H9 (cell line): ENCODE measurements around the gene DDX51. TPM values are rescaled to one million over a fixed set of nuclear protein-coding genes. Genes with fewer than 3 reads are reported as not detected.

Experiments used
- DNase-seq: peaks from one replicate; pipeline ENCODE4 v3.0.0-alpha.2; 2017
- H2AFZ ChIP-seq: one replicate; pipeline ENCODE4 v1.6.1; 2013; ENCODE audit warnings: mild to moderate bottlenecking, low read length, control low read depth, moderate library complexity
- H2AK5ac ChIP-seq: 2 replicates; pipeline ENCODE4 v1.6.1; 2013; ENCODE audit warnings: low read length, control low read depth, mixed read lengths; ENCODE audit not compliant: insufficient read length
- H2BK120ac ChIP-seq: one replicate; pipeline ENCODE4 v1.6.1; 2013; ENCODE audit warnings: low read depth, mild to moderate bottlenecking, low read length, control low read depth, inconsistent platforms; ENCODE audit not compliant: poor library complexity, severe bottlenecking
- H2BK12ac ChIP-seq: 2 replicates; pipeline ENCODE4 v1.6.1; 2013; ENCODE audit warnings: low read length, control low read depth, mixed read lengths, low read depth; ENCODE audit not compliant: insufficient read length
- H2BK15ac ChIP-seq: 2 replicates; pipeline ENCODE4 v1.6.1; 2013; ENCODE audit warnings: low read depth, low read length, control low read depth
- H2BK20ac ChIP-seq: one replicate; pipeline ENCODE4 v1.6.1; 2013; ENCODE audit warnings: low read depth, mild to moderate bottlenecking, low read length, control low read depth, inconsistent platforms; ENCODE audit not compliant: poor library complexity, severe bottlenecking
- H2BK5ac ChIP-seq: 2 replicates; pipeline ENCODE4 v1.6.1; 2013; ENCODE audit warnings: low read length, control low read depth, mixed read lengths; ENCODE audit not compliant: insufficient read length
- H3K14ac ChIP-seq: 2 replicates; pipeline ENCODE4 v1.6.1; 2013; ENCODE audit warnings: low read length, control low read depth; ENCODE audit not compliant: insufficient read depth
- H3K18ac ChIP-seq: 2 replicates; pipeline ENCODE4 v1.6.1; 2013; ENCODE audit warnings: low read depth, mild to moderate bottlenecking, mixed read lengths, low read length, control low read depth; ENCODE audit not compliant: insufficient read length
- H3K23ac ChIP-seq: 2 replicates; pipeline ENCODE4 v1.6.1; 2013; ENCODE audit warnings: low read length, control low read depth, mixed read lengths, low read depth; ENCODE audit not compliant: insufficient read length
- H3K23me2 ChIP-seq: 2 replicates; pipeline ENCODE4 v1.6.1; 2013; ENCODE audit warnings: low read depth, mild to moderate bottlenecking, mixed read lengths, low read length, control low read depth; ENCODE audit not compliant: insufficient read length, poor library complexity, severe bottlenecking
- H3K27ac ChIP-seq: 2 replicates; pipeline ENCODE4 v1.5.1; 2013; ENCODE audit warnings: low read length, control low read depth, mixed read lengths, low read depth; ENCODE audit not compliant: insufficient read length
- H3K27me3 ChIP-seq: 2 replicates; pipeline ENCODE4 v1.6.1; 2013; ENCODE audit warnings: low read length, control low read depth, inconsistent platforms; ENCODE audit not compliant: insufficient read depth
- H3K4ac ChIP-seq: 2 replicates; pipeline ENCODE4 v1.6.1; 2013; ENCODE audit warnings: low read depth, mild to moderate bottlenecking, control low read depth, inconsistent platforms, low read length, moderate library complexity
- H3K4me1 ChIP-seq: 2 replicates; pipeline ENCODE4 v1.6.1; 2013; ENCODE audit warnings: low read length, control low read depth, inconsistent platforms; ENCODE audit not compliant: insufficient read depth
- H3K4me2 ChIP-seq: 2 replicates; pipeline ENCODE4 v1.6.1; 2013; ENCODE audit warnings: low read length, control low read depth, mixed read lengths; ENCODE audit not compliant: insufficient read length, insufficient read depth
- H3K56ac ChIP-seq: 2 replicates; pipeline ENCODE4 v1.6.1; 2013; ENCODE audit warnings: low read depth, mild to moderate bottlenecking, mixed read lengths, low read length, control low read depth; ENCODE audit not compliant: insufficient read length
- H3K79me1 ChIP-seq: 2 replicates; pipeline ENCODE4 v1.6.1; 2013; ENCODE audit warnings: low read depth, mild to moderate bottlenecking, moderate library complexity, low read length, control low read depth, inconsistent platforms; ENCODE audit not compliant: insufficient read depth, poor library complexity, severe bottlenecking
- H3K79me2 ChIP-seq: 2 replicates; pipeline ENCODE4 v1.6.1; 2013; ENCODE audit warnings: low read length, control low read depth, inconsistent platforms; ENCODE audit not compliant: insufficient read depth
- H3K9ac ChIP-seq: 2 replicates; pipeline ENCODE4 v1.6.1; 2013; ENCODE audit warnings: low read length, control low read depth, mixed read lengths; ENCODE audit not compliant: insufficient read length; ENCODE audit errors: extremely low read depth
- H3K9me3 ChIP-seq: one replicate; pipeline ENCODE4 v1.6.1; 2013; ENCODE audit warnings: low read depth, low read length, inconsistent platforms; ENCODE audit not compliant: control insufficient read depth
- H3T11ph ChIP-seq: one replicate; pipeline ENCODE4 v1.6.1; 2013; ENCODE audit warnings: mild to moderate bottlenecking, low read length, control low read depth, inconsistent platforms
- H4K20me1 ChIP-seq: one replicate; pipeline ENCODE4 v1.6.1; 2013; ENCODE audit not compliant: control insufficient read depth, insufficient read length, insufficient read depth
- H4K5ac ChIP-seq: 2 replicates; pipeline ENCODE4 v1.6.1; 2013; ENCODE audit warnings: low read depth, mild to moderate bottlenecking, mixed read lengths, low read length, control low read depth; ENCODE audit not compliant: insufficient read length
- H4K8ac ChIP-seq: replicated peaks from 2 replicates; pipeline ENCODE4 v1.6.1; 2013; ENCODE audit warnings: low read length, control low read depth, mixed read lengths, low read depth; ENCODE audit not compliant: insufficient read length
- H4K91ac ChIP-seq: 2 replicates; pipeline ENCODE4 v1.6.1; 2013; ENCODE audit warnings: low read depth, mild to moderate bottlenecking, moderate library complexity, mixed read lengths, low read length, control low read depth; ENCODE audit not compliant: insufficient read length
- H3K27ac Mint-ChIP-seq, 3 experiments: 2 replicates in 2 of 3; 3 replicates in 1 of 3; pipeline ENCODE4 v1.8.0; 2020 to 2021; ENCODE audit warnings: mixed read lengths in 3 of 3, mild to moderate bottlenecking in 1 of 3, moderate library complexity in 1 of 3
- H3K27me3 Mint-ChIP-seq: 2 replicates; pipeline ENCODE4 v1.8.0; 2021; ENCODE audit warnings: low read depth, mild to moderate bottlenecking, moderate library complexity, mixed read lengths
- H3K36me3 Mint-ChIP-seq, 3 experiments: 2 replicates in 2 of 3; 3 replicates in 1 of 3; pipeline ENCODE4 v1.8.0; 2020 to 2021; ENCODE audit warnings: low read depth in 3 of 3, mixed read lengths in 3 of 3; ENCODE audit not compliant: insufficient read depth in 1 of 3
- H3K4me1 Mint-ChIP-seq, 2 experiments: 2 replicates each; pipeline ENCODE4 v1.8.0; 2020; ENCODE audit warnings: mixed read lengths in 2 of 2
- H3K4me3 Mint-ChIP-seq, 2 experiments: 2 replicates in 1 of 2; 3 replicates in 1 of 2; pipeline ENCODE4 v1.8.0; 2020 to 2021; ENCODE audit warnings: mild to moderate bottlenecking in 2 of 2, mixed read lengths in 2 of 2, moderate library complexity in 1 of 2
- H3K9me3 Mint-ChIP-seq, 2 experiments: 2 replicates in 1 of 2; 3 replicates in 1 of 2; pipeline ENCODE4 v1.8.0; 2020; ENCODE audit warnings: mild to moderate bottlenecking in 2 of 2, mixed read lengths in 2 of 2, moderate library complexity in 1 of 2
- CTCF ChIP-seq: fragments of 200-600 bp; sonication (generic); conservative IDR thresholded peaks from 3 replicates; pipeline ENCODE4 v1.8.0; 2021; ENCODE audit warnings: antibody characterized with exemption, mild to moderate bottlenecking
- WGBS: extraction: QIAGEN DNeasy Blood & Tissue Kit; methylation state at CpG from one replicate; pipeline ENCODE4 v1.1.7; 2013; ENCODE audit warnings: missing lambda C conversion rate, low lambda C conversion rate, mixed read lengths; ENCODE audit not compliant: insufficient read length; ENCODE audit errors: extremely low coverage; 5-methylcytosine and 5-hydroxymethylcytosine counted together
- total RNA-seq: library from RNA; stranded (reverse); gene quantifications from 2 replicates; pipeline ENCODE4 v1.2.1, GENCODE V29; 2021

Gene DDX51
- total RNA-seq, 1 experiment from 2014 or later = 37.9 TPM

GRCh38 chr12:132129007-132129406 is 15.1 kb downstream of the DDX51 start:
- Histone ChIP-seq H3K23me2 (no peaks in the 10 kb centered on the region), H3K23ac (no peak overlapping the region), H3K56ac (no peak overlapping the region), H3K79me1 (no peaks in the 10 kb centered on the region), H3K79me2 (no peaks in the 10 kb centered on the region), H3K27ac (no peak overlapping the region), H3K18ac (no peak overlapping the region), H2AK5ac (no peak overlapping the region), H3K9me3 (peaks cover 21% of the 10 kb centered on the region), H3K4ac (no peak overlapping the region), H3K9ac (no peak overlapping the region), H3T11ph (no peak overlapping the region), H3K14ac (no peak overlapping the region), H4K5ac (no peak overlapping the region), H3K27me3 (no peaks in the 10 kb centered on the region), H4K91ac (no peak overlapping the region), H2BK15ac (no peak overlapping the region), H2BK12ac (no peak overlapping the region), H2BK20ac (no peak overlapping the region), H3K4me2 (no peak overlapping the region), H4K8ac (no peak overlapping the region), H2BK120ac (no peak overlapping the region), H4K20me1 (no peaks in the 10 kb centered on the region), H3K4me1 (no peaks in the 10 kb centered on the region), H2AFZ (no peak overlapping the region), H2BK5ac (no peak overlapping the region)
- no peak overlapping the region for H3K27ac Mint-ChIP-seq
- H3K9me3 Mint-ChIP-seq = peaks cover 41 to 50% of the 10 kb centered on the region in 2 experiments
- no peak overlapping the region for H3K4me3 Mint-ChIP-seq
- peaks cover 55 to 69% (median 58%) of the 10 kb centered on the region in 3 experiments for H3K36me3 Mint-ChIP-seq
- no peaks in the 10 kb centered on the region for H3K4me1 Mint-ChIP-seq
- TF ChIP-seq CTCF = no peak
- no peak for DNase-seq
- peaks cover 32% of the 10 kb centered on the region for H3K27me3 Mint-ChIP-seq
- no CpG with 5 or more reads among the region's 3 CpGs for WGBS
